GM21619 (cell line): ENCODE data around the gene SBF2.

Source experiments
- ATAC-seq: cut with Tn5 transposase; IDR thresholded peaks from one replicate; pipeline ENCODE4 v1.9.1; 2021; ENCODE audit not compliant: unreplicated experiment

SBF2 gene

GRCh38 chr11:10317776-10318526, 23.9 kb upstream of the SBF2 start:
- ATAC-seq: peak; percentile 58

- peak; percentile 15 for ATAC-seq
These were observed 23.2 kb upstream of the SBF2 start for GRCh38 chr11:10317151-10317755.

GRCh38 chr11:10315083-10315482, 21.1 kb upstream of the SBF2 start:
- ATAC-seq: no peak

- ATAC-seq: peak; percentile 78
These were observed 20.4 kb upstream of the SBF2 start for GRCh38 chr11:10314199-10315072.

- ATAC-seq: no peak
These were observed 17.8 kb upstream of the SBF2 start for GRCh38 chr11:10311802-10312201.

- ATAC-seq: no peak
These were observed 16.4 kb upstream of the SBF2 start for GRCh38 chr11:10310301-10310841.

GRCh38 chr11:10309163-10310093, 15.4 kb upstream of the SBF2 start:
- ATAC-seq: no peak

- ATAC-seq: no peak
These were observed 14.4 kb upstream of the SBF2 start for GRCh38 chr11:10308201-10308954.

GRCh38 chr11:10307400-10308200, 13.6 kb upstream of the SBF2 start:
- ATAC-seq: peak; percentile 64

- ATAC-seq: no peak
These were observed 13.0 kb upstream of the SBF2 start for GRCh38 chr11:10307022-10307399.

- no peak for ATAC-seq
These were observed 12.2 kb upstream of the SBF2 start for GRCh38 chr11:10305964-10306918.

GRCh38 chr11:10305262-10305963, 11.4 kb upstream of the SBF2 start:
- no peak for ATAC-seq

GRCh38 chr11:10304495-10305261, 10.7 kb upstream of the SBF2 start, which contains the start of gene ADM:
TSS of gene ADM (plus strand) at chr11:10305073. CDS start at chr11:10305701, 628 bp downstream.
- ATAC-seq: no peak

- ATAC-seq: no peak
These were observed 9.7 kb upstream of the SBF2 start for GRCh38 chr11:10303558-10304363.

GRCh38 chr11:10302744-10303557, 8.9 kb upstream of the SBF2 start:
- ATAC-seq: no peak
